HG02885 (cell line): ENCODE data around the gene CCSAP.
"Not testable (repeated sequence)": the region's sequence is repeated elsewhere in the genome, so short reads cannot be mapped to it uniquely, and the experiment has no call there.

Experiments used
- ATAC-seq: cut with Tn5 transposase; IDR thresholded peaks from one replicate; pipeline ENCODE4 v1.9.1; 2021; ENCODE audit warnings: mild to moderate bottlenecking; ENCODE audit not compliant: unreplicated experiment, poor library complexity

Gene CCSAP

GRCh38 chr1:229293528-229294204, 49.2 kb downstream of the CCSAP start:
- ATAC-seq = no peak

DNA sequence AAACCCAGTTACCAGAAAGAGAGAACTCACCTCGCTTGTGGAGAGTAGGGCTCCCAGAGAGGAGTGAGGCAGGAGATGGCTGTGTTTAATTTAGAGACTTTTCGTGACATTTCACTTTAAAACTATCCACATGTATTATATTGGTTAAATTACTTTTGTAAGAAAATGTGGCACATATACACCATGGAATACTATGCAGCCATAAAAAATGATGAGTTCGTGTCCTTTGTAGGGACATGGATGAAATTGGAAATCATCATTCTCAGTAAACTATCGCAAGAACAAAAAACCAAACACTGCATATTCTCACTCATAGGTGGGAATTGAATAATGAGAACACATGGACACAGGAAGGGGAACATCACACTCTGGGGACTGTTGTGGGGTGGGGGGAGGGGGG, 51.2 kb downstream of the CCSAP start:
- not testable (repeated sequence) for ATAC-seq

DNA sequence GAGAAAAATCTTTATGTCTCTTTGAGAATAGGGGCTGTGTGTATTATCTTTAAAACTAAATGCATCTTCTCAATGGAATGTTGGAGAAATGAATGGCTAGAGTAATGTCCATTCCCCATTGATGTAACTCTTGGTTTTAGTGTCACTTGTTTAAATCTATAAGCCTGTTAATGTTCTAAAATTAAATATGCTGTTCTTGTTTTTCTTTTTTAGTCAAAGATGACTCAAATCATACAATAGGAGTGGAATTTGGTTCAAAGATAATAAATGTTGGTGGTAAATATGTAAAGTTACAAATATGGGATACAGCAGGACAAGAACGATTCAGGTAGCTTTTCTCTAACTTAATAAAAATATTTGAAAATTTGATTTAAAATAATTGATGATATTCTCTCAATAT, 54.3 kb downstream of the CCSAP start:
- no peak for ATAC-seq

DNA sequence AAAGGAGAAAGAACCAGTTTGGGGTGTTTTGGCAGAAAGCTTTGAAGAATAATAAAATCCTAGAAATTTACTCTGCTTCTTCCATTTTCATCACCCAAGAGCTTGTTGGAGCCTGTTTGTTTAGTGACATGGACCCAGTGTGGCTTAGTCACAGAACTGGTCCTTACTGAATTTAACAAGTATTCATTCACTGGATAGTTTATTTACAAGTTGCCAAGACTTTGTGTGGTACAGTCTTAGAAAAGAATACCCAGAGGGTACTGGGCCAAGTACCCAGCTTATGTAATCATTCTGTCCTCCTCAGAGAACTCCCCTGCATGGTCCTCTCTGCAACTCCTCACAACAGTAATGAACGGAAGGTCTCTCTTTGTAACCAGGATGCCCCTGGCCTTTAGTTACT, 55.6 kb downstream of the CCSAP start:
- ATAC-seq = no peak

GRCh38 chr1:229286099-229286766, 56.6 kb downstream of the CCSAP start:
- ATAC-seq = no peak

DNA sequence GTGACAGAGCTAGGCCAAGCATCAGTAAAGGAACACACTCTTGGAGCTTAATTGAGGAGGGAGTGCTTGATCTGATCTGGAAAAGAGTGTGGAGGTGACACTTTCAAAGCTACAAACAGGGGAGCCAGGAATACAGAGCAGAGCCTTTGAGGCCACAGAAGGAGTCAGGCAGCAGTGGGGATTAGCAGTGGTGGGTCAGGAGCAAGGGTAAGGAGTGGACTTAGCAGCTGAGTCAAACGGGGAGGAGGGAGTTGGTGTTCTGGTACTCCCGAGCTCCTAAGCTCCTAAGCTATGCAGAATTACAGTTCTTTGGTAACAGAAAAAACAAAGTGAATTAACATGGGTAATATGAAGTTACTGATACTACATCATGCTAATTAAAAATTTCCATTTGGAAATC, 57.4 kb downstream of the CCSAP start:
- no peak for ATAC-seq

DNA sequence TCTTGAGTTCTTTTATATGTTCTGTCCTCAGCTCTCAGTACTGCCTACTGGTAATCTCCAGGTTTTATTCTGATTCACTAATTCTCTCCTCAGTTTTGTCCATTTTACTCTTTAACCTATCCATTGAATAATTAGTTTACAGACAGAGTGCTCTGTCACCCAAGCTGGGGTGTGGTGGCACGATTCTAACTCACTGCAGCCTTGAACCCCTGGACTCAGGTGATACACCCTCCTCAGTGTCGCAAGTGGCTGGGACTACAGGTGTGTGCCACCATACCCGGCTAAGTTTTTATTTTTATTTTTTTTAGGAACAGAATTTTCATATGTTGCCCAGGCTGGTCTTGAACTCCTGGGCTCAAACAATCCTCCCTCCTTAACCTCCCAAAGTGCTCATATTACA, 58.0 kb downstream of the CCSAP start:
- ATAC-seq = no peak

DNA sequence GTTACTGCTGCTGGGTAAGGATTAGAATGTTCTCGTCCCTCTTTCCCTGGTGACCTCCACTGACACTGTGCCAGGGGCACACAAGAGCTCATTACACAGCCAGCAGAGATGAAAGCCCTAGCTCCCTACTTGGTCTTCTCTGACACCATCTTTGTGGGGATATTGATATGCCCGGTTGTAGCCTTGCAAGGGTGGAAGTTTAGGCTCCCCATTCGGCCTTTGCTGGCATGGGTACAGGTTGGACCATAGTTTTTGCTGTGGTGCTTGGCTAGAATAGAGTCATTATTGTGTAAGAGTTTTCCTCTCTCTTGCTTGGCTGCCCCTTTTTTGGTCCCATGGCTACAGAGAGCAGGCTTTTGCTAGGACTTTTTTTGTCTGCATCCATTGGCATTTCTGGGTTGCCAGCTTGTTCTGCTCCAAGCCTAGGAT, 59.6 kb downstream of the CCSAP start:
- ATAC-seq = no peak

- no peak for ATAC-seq
Measured at GRCh38 chr1:229282295-229282823, 60.5 kb downstream of the CCSAP start.

- ATAC-seq = no peak
Measured at GRCh38 chr1:229281339-229281926, 61.4 kb downstream of the CCSAP start.

DNA sequence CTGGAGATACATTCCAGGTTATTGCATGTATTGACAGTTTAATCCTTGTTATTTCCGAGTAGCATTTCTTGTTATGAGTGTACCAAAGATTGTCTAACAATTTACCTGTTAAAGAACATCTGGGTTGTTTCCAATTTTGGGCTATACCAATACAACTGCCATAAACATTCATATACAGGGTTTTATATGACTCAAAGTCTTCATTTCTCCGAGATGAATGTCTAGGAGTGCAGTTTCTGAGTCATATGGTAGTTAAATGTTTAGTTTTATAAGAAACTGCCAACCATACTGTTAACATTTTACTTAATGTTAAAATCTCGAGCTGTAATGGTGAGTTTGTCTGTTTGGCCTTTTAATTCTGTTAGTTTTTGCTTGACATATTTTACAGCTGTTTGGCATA, 61.9 kb downstream of the CCSAP start:
- ATAC-seq = no peak

GRCh38 chr1:229280037-229280828, 62.6 kb downstream of the CCSAP start:
- no peak for ATAC-seq

DNA sequence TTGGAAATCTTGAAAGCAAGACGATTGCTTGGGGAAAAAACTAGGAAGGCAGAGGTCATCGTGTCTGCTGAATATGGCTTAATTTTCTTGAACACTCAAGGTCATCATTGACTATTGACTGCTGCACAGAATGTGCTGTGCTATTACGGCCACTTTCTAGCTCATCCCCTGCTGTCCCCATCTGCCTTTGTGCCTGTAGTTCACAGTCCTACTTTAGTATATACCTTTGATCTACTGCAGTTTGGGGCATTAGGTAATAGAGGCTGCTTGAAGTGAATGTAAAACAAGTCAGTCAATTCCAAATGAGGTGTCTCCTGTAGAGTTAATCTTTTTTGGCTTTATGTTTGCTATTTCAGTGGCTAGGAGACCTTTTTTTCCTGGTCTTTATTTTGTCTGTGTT, 63.6 kb downstream of the CCSAP start:
- ATAC-seq = no peak

- ATAC-seq = no peak
Measured at GRCh38 chr1:229278120-229278741, 64.6 kb downstream of the CCSAP start.

- ATAC-seq = no peak
Measured at GRCh38 chr1:229275005-229275404, 67.8 kb downstream of the CCSAP start.

- ATAC-seq = no peak
Measured at GRCh38 chr1:229273507-229274232, 69.2 kb downstream of the CCSAP start.

GRCh38 chr1:229272164-229273158, 70.4 kb downstream of the CCSAP start:
- ATAC-seq = no peak

DNA sequence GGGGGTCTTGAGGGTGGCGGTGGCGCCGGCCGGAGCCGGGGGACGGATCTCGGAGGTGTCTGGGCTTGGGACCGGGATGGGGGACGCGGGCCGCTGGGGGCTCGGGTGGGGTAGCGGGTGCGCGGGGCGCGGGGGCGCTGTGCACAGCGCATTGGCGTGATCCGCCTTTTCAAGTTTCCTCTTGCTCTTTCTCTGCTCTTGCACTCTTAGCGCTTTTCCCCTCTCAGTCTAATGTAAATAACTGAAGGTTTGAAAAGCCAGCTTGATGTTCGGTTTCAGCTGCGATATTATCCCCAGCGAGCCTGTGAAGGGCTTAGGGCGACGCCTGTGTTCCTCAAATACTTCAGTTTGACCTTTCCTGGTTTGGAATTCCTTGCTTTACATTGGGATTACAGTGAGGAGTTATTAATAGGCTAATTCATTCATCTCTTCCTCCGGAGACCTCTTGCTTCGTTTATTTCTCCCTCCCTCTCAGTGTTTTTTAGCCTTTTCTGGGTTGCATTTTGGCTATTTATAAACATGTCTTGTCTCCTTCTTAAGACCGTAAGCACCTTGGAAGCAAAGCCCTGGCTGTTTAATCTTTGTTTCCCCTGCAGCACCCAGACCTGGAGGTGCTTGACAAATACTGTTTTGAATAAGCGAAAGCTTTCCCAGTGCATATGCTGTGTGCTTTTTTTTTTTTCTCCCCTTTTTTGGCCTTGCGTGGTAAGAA, 71.2 kb downstream of the CCSAP start:
- peak; percentile 52 for ATAC-seq
